PC-3 (cell line): ENCODE measurements around the gene PKP1. TPM values are rescaled to one million over a fixed set of nuclear protein-coding genes. Genes with fewer than 3 reads are reported as not detected.

Experiments used
- ATAC-seq: fragments of 200-7000 bp; cut with Tn5 transposase; 2 replicates; pipeline ENCODE4 v1.9.1; 2020; ENCODE audit warnings: mild to moderate bottlenecking, moderate library complexity
- BruUV-seq: library from RNA; stranded (reverse); fragments of 400-500 nt; replicated peaks from 2 replicates; lab custom pipeline; 2021; lab: Mats Ljungman, UMichigan
- CTCF ChIA-PET: fragments of 300-600 bp; sonication (Branson Sonifier 250); formaldehyde crosslinking; loops from one replicate; lab custom pipeline; 2022; ENCODE audit warnings: antibody characterized with exemption; lab: Charles Lee
- POLR2A ChIA-PET: fragments of 300-600 bp; sonication (Branson Sonifier 250); formaldehyde crosslinking; loops from one replicate; lab custom pipeline; 2022; ENCODE audit warnings: antibody characterized with exemption; ENCODE audit not compliant: unreplicated experiment; lab: Charles Lee
- DNase-seq: peaks from one replicate; pipeline ENCODE4 v3.0.0-alpha.2; 2015
- H2AFZ ChIP-seq: fragments of 300-600 bp; sonication (generic); 2 replicates; pipeline ENCODE4 v1.6.0; 2016; ENCODE audit warnings: antibody characterized with exemption, low read length
- H3F3A ChIP-seq: fragments of 300-600 bp; sonication (generic); one replicate; pipeline ENCODE4 v1.6.0; 2017; ENCODE audit warnings: antibody characterized with exemption, low read length, control low read depth, mild to moderate bottlenecking; ENCODE audit not compliant: unreplicated experiment
- H3K27ac ChIP-seq: fragments of 300-600 bp; sonication (generic); 2 replicates; pipeline ENCODE4 v1.5.1; 2016; ENCODE audit warnings: mild to moderate bottlenecking, low read length
- H3K27me3 ChIP-seq: fragments of 300-600 bp; sonication (generic); 2 replicates; pipeline ENCODE4 v1.6.1; 2016; ENCODE audit warnings: low read length, mixed read lengths
- H3K36me3 ChIP-seq: fragments of 300-600 bp; sonication (generic); 2 replicates; pipeline ENCODE4 v1.6.1; 2016; ENCODE audit warnings: low read depth, mixed run types, low read length, mixed read lengths
- H3K4me1 ChIP-seq: fragments of 300-600 bp; sonication (generic); 2 replicates; pipeline ENCODE4 v1.5.1; 2016; ENCODE audit warnings: low read length; ENCODE audit not compliant: insufficient read depth
- H3K4me2 ChIP-seq: fragments of 300-600 bp; sonication (generic); 2 replicates; pipeline ENCODE4 v1.6.0; 2016; ENCODE audit warnings: low read length
- H3K4me3 ChIP-seq: fragments of 300-600 bp; sonication (generic); 2 replicates; pipeline ENCODE4 v1.5.1; 2016; ENCODE audit warnings: mild to moderate bottlenecking, low read length, mixed read lengths
- H3K79me2 ChIP-seq: fragments of 300-600 bp; sonication (generic); 2 replicates; pipeline ENCODE4 v1.6.1; 2017; ENCODE audit warnings: low read length, mixed read lengths
- H3K9ac ChIP-seq: fragments of 300-600 bp; sonication (generic); 2 replicates; pipeline ENCODE4 v1.6.0; 2016; ENCODE audit warnings: mild to moderate bottlenecking, low read length
- H3K9me2 ChIP-seq: fragments of 300-600 bp; sonication (generic); replicated peaks from 2 replicates; pipeline ENCODE4 v1.6.1; 2016; ENCODE audit warnings: mixed run types, low read length, mixed read lengths
- H3K9me3 ChIP-seq: fragments of 300-600 bp; sonication (generic); 2 replicates; pipeline ENCODE4 v1.6.1; 2016; ENCODE audit warnings: low read length, mixed read lengths
- H4K20me1 ChIP-seq: fragments of 300-600 bp; sonication (generic); 2 replicates; pipeline ENCODE4 v1.6.1; 2016; ENCODE audit warnings: low read length, mixed read lengths
- EZH2 ChIP-seq: fragments of 300-600 bp; sonication (generic); IDR thresholded peaks from one replicate; pipeline ENCODE4 v1.6.1; 2017; ENCODE audit warnings: antibody characterized with exemption, mild to moderate bottlenecking, low read length; ENCODE audit not compliant: unreplicated experiment
- EZH2phosphoT487 ChIP-seq: fragments of 300-600 bp; sonication (generic); IDR thresholded peaks from 2 replicates; pipeline ENCODE4 v1.6.1; 2018; ENCODE audit warnings: mild to moderate bottlenecking, antibody characterized with exemption, low read length, borderline replicate concordance
- intact Hi-C: fragments of 100-400 bp; cut with micrococcal nuclease; formaldehyde crosslinking; loops from 2 replicates; pipeline ENCODE4 v1.9.0; 2023
- total RNA-seq: library from RNA; depleted of rRNA; stranded (reverse); fragments of >200 nt; gene quantifications from 2 replicates; pipeline ENCODE4 v1.2.3, GENCODE V29; 2014
- TF ChIP-seq, protein P1 (sequence below): fragments of 300-600 bp; sonication (generic); conservative IDR thresholded peaks from 2 replicates; pipeline ENCODE4 v1.5.1; 2017; ENCODE audit warnings: antibody characterized with exemption, low read depth, mild to moderate bottlenecking, low read length

Gene PKP1
- total RNA-seq, 1 experiment from 2014 or later, result 211 TPM

DNA sequence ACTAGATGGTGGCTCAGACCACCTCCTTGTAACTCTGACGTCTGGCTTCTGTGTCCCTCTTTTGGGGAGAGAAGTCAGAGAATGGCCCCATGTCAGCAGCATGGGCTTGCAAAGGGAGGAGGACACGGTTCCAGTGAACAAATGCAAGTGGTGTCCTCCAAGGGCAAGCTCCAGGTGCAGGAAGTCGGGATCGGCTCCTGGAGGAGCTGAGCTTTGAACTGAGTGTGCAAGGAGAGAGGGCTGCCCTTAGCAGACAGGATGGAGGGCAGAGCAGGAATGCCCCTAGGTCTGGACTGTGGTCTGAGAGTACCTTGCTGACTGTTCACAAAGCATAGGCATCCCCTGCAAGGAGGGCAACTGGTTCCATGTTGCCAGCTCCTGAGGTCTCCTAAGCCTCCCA, 17.3 kb downstream of the PKP1 start:
- Histone ChIP-seq H3K4me1 (peaks cover 41% of the 10 kb centered on the region), H3K27me3 (no peaks in the 10 kb centered on the region), H3K9me2 (no peaks in the 10 kb centered on the region), H4K20me1 (peaks cover 22% of the 10 kb centered on the region; the same call in 1 of the 2 replicates), H3K36me3 (peaks cover 76% of the 10 kb centered on the region), H3K79me2 (peaks cover 96% of the 10 kb centered on the region), H3K4me3 (no peak overlapping the region), H3K9ac (no peak overlapping the region), H3K27ac (peak overlapping the region; percentile 60), H3K9me3 (no peaks in the 10 kb centered on the region), H2AFZ (no peak overlapping the region), H3K4me2 (no peak overlapping the region), H3F3A (peaks cover under 1% of the 10 kb centered on the region)
- intact Hi-C loops, result loop anchor here (1.0 kb wide), 1 partner anchor 8 kb away; no protein-coding TSS in a partner anchor
- DNase-seq (no peak), ATAC-seq (no peak)
- TF ChIP-seq, protein P1, sequence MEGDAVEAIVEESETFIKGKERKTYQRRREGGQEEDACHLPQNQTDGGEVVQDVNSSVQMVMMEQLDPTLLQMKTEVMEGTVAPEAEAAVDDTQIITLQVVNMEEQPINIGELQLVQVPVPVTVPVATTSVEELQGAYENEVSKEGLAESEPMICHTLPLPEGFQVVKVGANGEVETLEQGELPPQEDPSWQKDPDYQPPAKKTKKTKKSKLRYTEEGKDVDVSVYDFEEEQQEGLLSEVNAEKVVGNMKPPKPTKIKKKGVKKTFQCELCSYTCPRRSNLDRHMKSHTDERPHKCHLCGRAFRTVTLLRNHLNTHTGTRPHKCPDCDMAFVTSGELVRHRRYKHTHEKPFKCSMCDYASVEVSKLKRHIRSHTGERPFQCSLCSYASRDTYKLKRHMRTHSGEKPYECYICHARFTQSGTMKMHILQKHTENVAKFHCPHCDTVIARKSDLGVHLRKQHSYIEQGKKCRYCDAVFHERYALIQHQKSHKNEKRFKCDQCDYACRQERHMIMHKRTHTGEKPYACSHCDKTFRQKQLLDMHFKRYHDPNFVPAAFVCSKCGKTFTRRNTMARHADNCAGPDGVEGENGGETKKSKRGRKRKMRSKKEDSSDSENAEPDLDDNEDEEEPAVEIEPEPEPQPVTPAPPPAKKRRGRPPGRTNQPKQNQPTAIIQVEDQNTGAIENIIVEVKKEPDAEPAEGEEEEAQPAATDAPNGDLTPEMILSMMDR, result no peak
- TF ChIP-seq EZH2, result no peak
- TF ChIP-seq EZH2phosphoT487, result no peak
- ChIA-PET POLR2A (no interaction called here), CTCF (interaction anchor here (1.7 kb wide), 1 partner anchor 11 kb away, joined by 8 read pairs; no protein-coding TSS in a partner anchor)
- no TSS peak for BruUV-seq

DNA sequence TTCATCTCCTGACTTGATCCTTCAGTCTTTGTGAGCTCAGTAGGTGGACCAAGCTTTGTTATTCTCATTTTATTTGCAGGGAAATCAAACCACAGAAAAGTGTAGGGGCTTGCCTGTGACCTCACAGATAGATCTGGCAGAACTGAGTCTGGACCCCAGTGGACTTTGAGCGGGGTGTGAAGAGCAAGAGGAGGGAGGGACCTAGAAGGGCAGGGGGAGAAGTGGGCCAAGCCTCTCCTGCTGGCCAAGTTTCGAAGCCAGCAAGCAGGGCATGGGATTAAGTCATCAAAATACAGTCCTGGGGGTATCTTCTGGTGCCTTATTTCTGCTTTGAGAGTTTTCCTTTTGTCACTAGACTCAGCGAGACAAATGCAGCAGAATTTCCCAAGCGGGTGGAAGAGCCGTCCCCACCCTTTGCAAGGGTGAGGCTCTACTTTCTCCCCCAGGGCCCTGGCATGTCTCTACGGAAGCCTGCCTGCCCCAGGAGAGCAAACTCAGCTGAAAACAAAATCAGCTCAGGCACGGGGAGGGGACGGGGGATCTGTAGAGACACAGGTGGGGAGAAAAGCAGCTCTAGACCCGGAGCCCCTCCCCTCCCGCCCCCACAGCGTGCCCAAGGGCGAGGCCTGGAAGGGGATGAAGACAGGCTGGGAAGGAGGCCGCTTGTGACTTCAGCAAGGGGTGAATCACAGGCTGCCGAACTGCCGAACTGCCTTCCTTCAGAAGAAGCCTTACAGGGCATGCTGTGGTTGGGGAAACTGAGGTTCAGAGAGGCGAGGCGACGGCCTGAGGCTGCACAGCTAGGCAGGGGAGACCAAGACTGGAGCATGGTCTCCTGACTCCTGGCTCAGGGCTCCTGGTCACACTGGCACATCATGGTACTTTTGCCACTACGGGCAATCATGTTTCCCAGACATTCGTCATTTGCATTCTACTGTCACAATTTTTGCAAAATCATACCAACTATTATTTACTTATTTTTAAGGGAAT, 19.2 kb downstream of the PKP1 start:
- no peak overlapping the region for H3K27ac ChIP-seq
- H3K9me3 ChIP-seq, result no peaks in the 10 kb centered on the region
- ChIA-PET CTCF (no interaction called here), POLR2A (no interaction called here)
- H3K9ac ChIP-seq, result no peak overlapping the region
- DNase-seq (no peak), ATAC-seq (no peak)
- no peaks in the 10 kb centered on the region for H3K9me2 ChIP-seq
- H2AFZ ChIP-seq, result no peak overlapping the region
- H3K79me2 ChIP-seq, result peaks cover 97% of the 10 kb centered on the region
- H3K4me3 ChIP-seq, result no peak overlapping the region
- H4K20me1 ChIP-seq, result peaks cover 17% of the 10 kb centered on the region; the same call in 1 of the 2 replicates
- TF ChIP-seq EZH2 (no peak), EZH2phosphoT487 (no peak)
- TF ChIP-seq, protein P1, result no peak
- no peak overlapping the region for H3K4me2 ChIP-seq
- BruUV-seq, result no TSS peak
- peaks cover 62% of the 10 kb centered on the region for H3K36me3 ChIP-seq
- peaks cover 2% of the 10 kb centered on the region for H3F3A ChIP-seq
- no peaks in the 10 kb centered on the region for H3K27me3 ChIP-seq
- intact Hi-C loops, result no loop called here
- peaks cover 47% of the 10 kb centered on the region for H3K4me1 ChIP-seq
